NCI-H526 treated with DMSO at 0.1 percent for 48 hours (cell line): ENCODE measurements around the gene PDE11A.
"Not testable (repeated sequence)": the region's sequence is repeated elsewhere in the genome, so short reads cannot be mapped to it uniquely, and the experiment has no call there.

ENCODE experiments used
- DNase-seq: peaks from one replicate; lab custom pipeline; 2025; lab: John Stamatoyannopoulos, UW

The PDE11A gene

DNA sequence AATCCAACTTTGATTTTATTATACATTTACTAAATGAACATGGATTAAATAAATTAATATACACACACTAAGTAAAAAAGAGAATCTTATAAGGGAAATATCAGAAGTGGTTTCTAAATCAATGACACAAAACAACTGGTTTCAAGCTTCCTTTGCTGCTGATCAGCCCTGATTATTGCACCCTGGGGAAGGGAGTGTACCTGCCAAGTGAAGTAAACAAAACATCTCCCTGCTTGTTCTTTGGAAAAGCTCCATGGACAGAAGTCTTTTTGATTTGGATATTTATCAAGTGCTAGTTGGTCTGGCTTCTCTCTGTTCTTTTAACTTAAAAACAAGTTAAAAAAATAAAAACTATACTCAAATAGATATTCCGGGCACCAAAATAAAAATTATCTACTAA, 190.1 kb downstream of the PDE11A start:
- no peak for DNase-seq

DNA sequence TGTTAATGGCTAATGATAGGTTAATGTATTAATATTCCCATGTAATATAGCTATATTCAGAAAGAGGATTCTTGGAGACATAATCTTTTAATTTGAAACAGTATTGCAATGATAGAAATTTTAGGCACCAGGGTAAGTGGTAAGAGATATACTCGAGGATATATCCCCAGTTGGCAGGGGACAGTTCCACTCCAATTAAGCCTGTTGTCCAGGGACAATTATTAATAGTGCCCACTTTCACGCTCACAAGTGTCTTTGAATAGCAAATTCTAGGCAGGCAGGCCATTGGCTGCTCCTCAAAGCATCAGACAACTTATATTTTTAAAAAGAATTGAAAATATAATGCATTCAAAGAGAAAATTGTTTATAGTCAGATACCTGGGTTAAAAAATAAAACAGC, 190.7 kb downstream of the PDE11A start:
- no peak for DNase-seq

DNA sequence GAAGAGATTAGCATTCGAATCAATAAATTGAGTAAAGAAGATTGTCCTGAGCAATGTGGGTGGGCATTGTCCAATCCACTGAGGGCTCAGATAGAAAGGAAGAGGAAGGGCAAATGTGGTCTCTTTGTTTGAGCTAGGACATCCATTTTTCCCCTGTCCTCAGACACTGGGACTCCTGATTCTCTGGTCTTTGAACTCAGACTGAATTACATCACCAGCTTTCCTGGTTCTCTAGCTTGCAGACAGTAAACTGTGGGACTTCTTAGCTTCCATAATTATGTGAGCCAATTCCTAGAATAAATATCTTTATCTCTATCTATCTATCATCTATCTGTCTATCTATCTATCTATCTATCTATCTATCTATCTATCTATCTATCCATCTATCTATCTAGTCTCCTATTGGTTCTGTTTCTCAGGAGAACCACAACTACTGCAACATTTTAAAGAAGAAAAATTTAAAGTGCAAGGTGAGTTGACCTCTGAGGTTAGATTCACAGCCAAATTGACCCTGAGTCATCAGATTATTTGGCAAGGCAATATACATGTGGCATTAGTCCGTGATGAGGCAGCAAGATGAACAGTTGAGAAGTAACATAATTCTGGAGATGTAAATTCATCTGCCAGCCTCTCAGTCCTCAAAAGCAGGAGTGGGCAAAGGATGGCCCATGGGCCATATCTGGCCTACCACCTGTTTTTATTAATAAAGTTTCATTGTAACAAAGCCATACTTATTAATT, 191.4 kb downstream of the PDE11A start:
- no peak for DNase-seq

DNA sequence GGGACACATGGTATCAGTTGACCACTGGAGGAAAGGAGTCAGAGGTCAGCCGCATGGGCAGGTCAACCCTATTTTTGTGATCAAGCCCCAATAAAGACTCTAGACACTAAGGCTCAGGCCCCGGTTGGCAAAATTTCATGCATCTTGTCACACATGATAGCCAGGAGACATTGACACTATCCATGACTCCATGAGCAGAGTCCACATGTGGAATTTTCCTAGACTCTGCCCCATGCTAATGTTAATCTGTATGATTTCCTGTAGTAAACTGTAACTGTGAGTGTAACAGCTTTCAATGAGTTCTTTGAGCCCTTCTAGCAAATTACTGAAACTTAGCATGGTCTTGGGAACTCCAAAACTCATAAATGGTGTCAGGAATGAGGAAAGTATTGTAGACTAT, 192.3 kb downstream of the PDE11A start:
- DNase-seq = no peak

DNA sequence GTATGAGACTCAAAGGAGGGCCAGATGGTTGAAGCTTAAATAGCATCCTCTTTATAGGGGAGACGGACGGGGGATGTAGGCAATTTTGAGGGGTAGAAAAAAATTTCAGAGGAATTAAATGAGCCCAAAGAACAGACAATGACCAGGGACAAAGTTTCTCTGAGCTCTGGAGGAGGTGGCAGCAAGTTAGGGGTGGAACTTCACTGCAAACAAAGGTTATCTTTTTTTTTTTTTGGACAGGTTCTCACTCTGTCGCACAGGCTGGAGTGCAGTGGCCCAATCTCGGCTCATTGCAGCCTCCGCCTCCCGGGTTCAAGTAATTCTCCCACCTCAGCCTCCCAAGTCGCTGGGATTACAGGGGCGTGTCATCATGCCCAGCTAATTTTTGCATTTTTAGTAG, 195.6 kb downstream of the PDE11A start:
- DNase-seq = no peak

DNA sequence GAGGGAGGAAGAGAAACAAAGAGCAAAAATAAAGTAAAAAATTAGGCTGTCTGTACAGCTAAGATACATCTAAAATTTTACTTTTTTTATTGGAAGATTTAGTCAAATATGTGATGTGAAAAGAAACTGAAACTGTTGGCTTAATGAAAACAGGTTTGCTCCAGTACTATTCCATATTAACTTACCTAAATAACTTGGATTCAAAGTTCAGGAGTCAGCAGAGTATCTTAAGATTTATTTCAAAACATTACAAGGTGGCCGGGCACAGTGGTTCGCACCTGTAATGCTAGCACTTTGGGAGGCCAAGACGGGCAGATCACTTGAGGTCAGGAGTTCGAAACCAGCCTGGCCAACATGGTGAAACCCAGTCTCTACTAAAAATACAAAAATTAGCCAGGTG, 197.9 kb downstream of the PDE11A start:
- DNase-seq = no peak

DNA sequence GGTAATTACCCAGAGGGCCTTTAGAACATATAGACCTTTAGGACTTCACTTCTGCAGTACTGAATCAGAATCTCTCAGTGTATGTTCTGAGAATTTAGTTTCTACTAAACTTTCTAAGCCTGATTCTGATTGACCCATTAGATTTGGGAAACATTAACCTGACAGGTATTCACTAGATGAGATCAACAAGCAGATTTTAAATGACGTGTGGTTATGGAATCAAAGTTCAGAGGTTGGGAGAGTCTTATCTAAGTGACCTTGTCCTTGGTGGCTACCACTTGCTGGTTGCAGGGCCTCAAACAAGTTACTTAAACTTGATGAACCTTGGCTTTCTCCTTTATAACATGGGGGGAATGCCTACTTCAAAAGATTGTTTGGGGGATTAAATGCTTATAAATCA, 198.7 kb downstream of the PDE11A start:
- no peak for DNase-seq

DNA sequence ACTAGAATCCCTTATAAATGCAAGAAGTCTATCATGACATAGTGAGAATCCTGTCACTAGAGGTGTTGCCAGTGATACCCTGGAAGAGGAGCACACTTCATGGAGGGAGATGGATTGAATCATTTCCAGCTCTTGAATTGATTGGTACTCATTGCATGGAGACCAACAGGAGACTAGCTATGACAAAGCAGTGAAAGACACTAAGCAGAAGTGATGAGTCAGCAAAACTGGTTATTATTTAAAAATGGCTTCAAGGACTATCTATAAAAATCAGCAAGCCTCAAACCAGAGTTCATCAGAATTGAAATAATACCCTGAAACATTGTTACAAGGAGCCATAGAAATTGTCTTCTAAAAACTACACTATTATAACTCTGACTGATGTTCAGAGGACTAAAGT, 200.3 kb downstream of the PDE11A start:
- DNase-seq = no peak

DNA sequence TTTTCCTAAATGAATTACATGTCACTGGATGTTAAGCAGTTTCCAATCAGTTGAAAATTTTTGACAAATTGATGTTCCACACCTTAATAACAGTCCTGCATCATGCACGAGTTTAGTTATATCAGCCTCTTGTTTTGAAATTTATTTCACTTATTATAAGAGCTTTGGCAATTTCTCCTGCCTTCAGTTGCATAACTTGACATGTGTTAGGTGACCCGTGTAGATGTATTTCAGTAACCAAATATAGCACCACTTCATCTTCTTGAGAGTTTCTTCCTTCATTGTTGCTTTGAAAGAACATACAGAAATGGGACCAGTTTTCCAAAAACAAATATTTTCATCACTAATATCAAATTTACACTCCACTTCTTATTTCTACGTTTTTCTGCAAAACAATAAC, 202.7 kb downstream of the PDE11A start:
- DNase-seq = no peak

DNA sequence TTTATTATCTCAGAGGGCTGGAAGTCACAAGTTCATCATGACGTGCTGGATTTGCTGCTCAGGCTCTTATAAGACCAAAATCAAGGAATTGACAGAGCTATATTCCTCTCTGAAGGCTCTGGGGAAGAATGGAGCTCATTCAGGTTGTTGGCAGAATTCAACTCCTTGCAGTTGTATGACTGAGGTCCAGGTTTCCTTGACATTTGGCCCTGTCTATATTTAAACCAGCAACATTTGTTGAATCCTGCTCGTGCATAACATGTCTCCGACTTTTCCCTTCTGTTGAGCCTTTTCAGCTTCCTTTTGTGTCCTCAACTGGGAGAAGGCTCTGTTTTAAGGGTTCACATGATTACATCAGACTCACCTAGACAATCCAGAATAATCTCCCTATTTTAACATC, 203.4 kb downstream of the PDE11A start:
- DNase-seq = no peak

DNA sequence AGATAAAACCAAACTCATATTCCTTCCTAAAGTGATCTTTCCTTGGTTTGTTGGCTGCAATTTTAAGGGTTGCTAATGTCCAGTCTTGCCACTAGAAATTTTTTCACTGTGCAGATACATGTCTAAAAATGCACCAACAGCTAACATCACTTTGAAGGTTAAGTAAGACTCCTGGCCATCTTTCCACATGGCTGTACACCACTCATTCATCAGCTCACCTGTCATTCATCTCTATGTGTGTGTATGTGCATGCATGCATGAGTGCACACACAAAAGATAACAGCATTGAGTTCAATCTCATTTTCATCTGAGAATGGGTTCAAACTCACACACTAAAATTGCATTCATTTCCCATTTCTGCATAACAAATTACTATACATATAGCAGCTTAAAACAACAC, 203.8 kb downstream of the PDE11A start:
- no peak for DNase-seq

DNA sequence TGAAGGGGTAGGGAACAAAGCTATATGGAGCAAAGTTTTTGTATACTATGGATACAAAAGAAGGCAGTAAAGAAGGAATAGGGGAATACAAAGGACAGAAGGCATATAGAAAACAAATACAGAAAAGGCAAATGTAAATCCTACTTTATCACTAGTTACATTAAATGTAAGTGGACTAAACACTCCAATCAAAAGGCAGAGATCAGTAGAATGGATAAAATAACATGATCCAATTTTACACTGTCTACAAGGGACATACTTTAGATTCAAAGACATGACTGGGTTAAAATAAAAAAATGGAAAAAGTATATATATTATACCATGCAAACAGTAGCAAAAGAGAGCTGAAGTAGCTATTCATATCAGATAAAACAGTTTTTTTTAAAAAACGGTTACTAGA, 215.0 kb downstream of the PDE11A start:
- no peak for DNase-seq

DNA sequence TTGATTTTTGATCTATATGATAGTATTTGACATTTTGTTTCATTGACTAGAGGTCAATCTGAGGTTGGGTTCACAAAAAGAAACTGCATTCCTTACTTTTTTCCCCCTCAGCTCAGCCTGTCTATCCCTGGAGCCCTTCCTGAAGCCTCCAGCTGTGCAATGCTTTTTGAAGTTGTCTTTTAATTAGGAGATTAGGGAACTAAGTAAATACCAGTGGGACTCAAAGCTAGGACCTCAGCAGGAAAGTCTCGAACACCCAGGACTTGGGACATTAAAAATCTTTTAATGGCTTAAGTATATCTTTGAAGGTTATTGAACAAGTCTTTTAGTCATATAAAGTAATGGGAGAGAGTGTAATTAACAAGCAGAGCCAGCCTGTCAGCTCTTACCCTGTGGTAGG, 220.2 kb downstream of the PDE11A start:
- no peak for DNase-seq

DNA sequence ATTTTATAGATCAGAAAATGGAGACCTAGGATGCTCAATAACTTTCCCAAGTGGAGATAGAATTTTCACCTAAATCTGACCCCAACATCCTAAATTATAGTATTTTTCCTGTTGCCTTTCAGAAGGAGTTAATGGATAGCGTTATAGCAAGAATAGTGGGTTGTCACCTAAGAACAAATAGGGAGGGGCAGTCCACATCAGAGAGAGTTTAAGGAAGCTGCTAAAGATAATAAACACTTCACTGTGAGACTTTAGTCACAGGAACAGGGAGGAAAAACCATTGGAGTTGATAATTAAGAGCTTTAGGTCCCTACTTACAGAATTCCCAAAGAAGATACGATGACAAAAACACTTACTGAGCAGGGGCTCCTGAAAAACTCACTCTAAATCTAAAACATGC, 229.4 kb downstream of the PDE11A start:
- DNase-seq = no peak

DNA sequence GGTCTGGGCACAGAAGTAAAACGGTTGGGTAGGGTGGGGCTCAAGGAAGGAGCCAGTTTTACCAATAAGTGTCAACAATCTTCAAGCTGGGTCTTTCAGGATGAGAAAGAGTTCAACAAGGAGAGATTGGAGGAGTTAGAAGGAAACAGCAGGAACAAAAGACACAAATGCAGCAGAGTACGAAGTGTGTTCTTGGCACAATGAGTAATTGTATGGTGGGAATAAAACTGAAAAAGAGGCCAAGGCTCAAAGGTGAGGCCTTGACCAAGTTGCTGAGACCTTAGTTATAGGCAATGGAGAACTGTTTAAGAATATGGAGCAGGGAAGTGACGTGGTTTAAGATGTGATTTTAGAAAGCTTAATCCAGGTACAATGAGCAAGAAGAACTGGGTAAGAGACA, 230.3 kb downstream of the PDE11A start:
- DNase-seq = no peak

DNA sequence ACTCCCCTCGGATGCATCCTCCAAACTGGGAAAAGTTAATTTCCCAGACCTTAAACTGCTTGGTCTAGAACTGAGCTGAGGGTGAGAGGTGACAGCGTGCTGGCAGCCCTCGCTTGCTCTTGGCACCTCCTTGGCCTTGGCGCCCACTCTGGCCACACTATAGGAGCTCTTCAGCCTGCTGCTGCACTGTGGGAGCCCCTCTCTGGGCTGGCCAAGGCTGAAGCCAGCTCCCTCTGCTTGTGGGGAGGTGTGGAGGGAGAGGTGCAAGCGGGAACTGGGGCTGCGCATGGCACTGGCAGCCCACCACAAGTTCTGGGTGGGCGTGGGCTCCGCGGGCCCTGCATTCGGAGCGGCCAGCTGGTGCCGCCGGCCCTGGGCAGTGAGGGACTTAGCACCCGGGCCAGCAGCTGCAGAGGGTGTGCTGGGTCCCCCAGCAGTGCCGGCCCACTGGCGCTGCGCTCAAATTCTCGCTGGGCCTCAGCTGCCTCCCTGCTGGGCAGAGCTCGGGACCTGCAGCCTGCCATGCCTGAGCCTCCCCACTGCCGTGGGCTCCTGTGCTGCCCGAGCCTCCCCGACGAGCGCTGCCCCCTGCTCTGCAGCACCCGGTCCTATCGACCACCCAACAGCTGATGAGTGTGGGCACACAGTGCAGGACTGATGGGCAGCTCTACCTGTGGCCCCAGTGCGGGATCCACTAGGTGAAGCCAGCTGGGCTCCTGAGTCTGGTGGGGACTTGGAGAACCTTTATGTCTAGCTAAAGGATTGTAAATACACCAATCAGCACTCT, 237.0 kb downstream of the PDE11A start:
- DNase-seq = not testable (repeated sequence)

DNA sequence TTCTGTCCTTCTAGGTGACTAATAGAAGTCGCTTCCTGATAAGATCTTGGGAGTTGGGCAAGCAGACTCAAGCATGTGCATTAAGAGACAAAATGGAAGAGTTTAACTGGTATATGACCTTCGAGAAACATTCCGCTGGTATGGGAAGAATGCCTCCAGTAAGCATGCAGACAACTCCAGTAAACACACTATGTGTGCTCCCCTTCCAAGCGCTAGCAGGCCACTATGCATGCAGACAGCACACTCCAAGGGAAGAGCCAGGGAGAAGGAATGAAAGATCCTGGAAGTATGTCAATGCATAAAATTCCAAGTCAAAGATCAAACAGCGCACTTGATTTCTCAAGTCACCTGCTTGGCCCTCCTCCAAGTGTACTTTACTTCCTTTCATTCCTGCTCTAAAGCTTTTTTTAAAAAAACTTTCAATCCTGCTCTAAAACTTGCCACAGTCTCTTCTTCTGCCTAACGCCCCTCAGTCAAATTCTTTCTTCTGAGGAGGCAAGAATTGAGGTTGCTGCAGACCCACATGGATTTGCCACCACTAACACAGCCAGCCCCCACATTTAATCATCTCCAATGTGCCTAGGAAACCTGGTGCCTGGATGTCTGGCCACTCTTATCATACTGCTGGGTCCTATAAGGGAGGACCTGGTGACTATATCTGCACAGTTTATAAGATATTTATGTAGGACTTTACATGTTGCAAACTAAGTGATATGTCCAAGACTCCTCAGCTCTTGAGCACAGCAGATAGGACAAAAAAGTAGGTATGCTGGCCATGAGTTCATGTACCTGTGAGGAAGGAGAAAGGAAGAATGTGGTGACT, 239.8 kb downstream of the PDE11A start:
- DNase-seq = no peak

DNA sequence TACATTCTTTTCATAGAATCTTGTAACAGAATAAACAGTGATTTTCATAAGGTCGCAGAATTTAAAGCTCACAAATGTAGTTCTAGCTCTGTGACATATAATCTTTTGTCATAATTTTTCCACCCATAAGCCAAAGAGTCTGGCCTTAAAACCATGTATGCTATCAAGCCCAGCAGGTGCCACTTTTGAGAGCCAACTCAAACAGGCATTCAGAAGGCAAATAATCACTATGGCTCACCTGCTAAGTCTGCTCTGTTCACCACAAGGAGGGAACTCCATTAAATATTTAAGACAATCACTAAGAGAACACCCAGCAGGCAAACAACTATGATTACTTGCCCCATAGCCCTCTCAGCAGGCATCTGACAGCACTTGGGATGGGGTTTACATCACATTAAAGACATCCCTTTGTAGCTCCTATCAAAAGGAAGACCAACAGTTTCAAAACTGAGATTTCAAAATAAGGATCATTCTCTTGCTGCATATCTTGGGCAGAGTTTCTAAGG, 241.6 kb downstream of the PDE11A start:
- DNase-seq = no peak

DNA sequence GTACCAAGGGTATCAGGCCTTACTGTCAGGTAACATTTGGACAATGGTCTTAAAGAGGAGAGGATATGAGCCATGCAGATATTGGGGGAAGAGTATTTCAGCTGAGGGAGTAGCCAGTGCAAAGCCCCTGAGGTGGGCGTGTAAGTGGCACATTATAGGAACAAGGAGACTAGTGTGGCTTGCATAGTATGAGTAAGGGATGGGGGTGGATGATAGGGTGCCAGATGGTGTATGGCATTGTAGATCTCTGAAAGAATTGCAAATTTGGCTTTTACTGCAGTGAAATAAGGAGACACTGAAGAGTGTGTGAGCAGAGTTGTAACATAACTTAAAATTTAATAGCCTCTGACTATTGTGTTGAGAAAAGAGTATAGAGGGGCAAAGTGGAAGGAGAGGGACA, 244.0 kb downstream of the PDE11A start:
- DNase-seq = no peak

DNA sequence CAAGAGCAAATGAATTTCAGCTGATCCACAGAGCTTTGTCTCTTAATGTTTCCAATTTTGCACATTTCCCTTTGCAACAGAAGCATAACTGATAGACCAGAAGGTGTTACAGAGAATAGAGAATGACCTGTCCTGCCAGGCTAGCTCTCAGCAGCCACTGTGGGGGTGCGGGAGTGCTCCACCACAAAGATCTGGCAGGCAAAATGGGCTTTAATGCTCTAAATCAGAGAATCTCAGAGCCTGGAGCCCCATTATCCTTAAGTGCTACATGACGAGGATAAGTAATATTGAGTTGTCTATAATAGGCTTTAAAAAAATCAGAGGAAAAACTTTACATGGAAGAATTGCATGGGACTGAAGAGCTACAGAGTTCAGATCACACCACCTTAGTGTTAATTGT, 245.7 kb downstream of the PDE11A start:
- no peak for DNase-seq

DNA sequence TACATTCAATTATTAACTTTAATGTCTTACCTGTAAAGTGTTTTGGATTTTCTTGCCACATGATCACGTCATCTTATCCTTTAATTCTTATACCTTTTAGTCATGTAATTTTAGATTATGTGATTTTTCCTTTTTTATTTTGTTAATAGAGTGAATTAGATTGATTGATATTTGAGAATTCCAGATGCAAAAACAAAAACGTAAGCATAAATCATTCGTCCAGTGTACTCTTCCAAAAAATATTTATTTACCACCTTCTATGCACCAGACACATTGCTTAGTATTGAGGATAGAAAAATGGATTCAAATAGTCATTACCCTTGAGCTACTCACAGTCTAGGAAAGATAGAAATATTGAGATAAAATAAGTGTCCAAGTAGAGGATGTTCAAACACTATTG, 249.6 kb downstream of the PDE11A start:
- no peak for DNase-seq

DNA sequence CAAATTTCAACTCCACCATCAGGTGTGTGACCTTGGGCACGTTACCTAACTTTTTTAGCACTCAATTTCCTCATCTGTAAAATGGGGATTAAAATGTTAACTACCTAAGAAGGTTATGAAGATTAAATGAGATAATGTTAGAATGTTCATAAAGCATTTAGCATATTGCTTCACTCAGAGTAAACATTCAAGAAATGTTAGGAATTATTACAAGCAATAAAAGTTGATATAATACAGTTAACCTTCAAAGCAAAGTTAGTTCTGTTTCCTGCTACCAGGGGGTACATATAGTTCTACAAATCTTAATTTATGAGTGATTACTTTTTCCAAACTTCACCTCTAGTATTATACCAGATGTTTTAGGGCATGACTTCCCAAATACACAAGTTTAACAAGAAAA, 254.2 kb downstream of the PDE11A start:
- DNase-seq = no peak

DNA sequence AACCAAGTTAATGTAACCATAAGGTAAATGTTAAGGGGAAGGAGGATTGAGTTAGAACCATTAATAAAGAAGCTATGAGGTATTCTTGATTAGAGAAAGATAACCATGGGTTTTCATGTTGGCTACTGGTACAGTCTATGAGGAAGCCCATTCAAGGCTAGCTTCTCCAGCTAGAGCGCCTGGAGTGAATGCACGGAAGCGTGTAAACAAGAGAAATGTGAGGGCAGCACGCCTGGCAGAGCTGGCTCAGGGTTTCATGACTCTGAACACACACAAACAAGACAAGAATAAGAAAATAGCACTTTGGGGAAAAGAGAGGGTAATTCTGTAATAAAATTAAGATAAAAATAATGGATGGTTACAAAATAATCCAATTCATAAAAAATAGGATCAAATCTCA, 255.3 kb downstream of the PDE11A start:
- no peak for DNase-seq
